SK-N-SH treated with all-trans-retinoic acid at 6 μM for 48 hours (cell line): Measurements from ENCODE around the gene GPRASP2.

Source experiments
- ARNTL ChIP-seq: fragments of 450-650 bp; formaldehyde crosslinking; IDR thresholded peaks from 2 replicates; pipeline ENCODE4 v1.5.0; 2020; ENCODE audit warnings: low read depth, mild to moderate bottlenecking, moderate library complexity, borderline replicate concordance
- CSDC2 ChIP-seq: fragments of 250-450 bp; sonication (Bioruptor Pico); IDR thresholded peaks from 2 replicates; pipeline ENCODE4 v1.5.0; 2020; ENCODE audit warnings: mild to moderate bottlenecking, moderate library complexity

DNA sequence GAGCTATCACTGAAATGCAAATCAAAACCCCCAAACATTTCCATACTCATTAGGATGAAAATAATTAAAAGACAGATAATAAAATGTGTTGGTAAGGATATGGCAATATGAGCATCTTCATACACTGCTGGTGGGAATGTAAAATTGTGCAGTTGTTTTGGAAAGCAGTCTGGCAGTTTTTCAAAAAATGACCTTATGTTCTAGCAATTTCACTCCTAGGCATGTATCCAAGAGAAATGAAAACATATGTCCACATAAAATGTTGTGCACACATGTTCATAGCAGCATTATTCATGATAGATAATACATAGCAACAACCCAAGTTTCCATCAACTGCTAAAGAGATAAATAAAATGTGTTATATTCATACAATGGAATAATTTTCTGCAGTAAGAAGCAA, 14.8 kb upstream of the GPRASP2 start:
- no peak for TF ChIP-seq ARNTL (CRISPR knock-in tag)
- no peak for TF ChIP-seq CSDC2 (CRISPR knock-in tag)
